Stimulated activated CD4-positive, alpha-beta T cell treated with anti-CD3 and anti-CD28 coated beads, Interleukin-15, amount 100 ng/mL, for 24 hours (primary cell): Measurements from ENCODE around the gene OR2J3.
"Not testable (repeated sequence)": the region's sequence is repeated elsewhere in the genome, so short reads cannot be mapped to it uniquely, and the experiment has no call there.

Source experiments
- DNase-seq: peaks from one replicate; pipeline ENCODE4 v3.0.0-alpha.2; 2020

The OR2J3 gene

DNA sequence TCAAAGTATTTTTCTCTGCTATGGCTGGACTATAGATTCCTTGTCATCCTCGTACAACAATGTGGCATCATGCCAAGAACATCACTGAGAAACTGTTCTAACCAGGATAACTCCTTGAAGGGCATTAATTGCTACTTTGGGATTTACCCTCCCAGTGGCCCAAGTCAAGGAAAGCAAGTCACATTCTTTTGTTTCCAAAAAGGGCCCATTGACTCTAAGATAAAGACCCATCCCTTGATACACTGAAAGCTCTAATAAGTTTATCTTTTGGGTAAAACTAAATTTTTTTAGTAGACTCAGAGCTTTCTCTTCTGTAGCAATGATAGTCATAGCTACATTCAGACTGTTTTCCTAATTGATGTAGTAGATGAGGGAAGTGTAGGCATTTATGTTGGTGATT, at the start of gene OR2J3:
Gene OR2J3 (plus strand): TSS at position 301 of the 400 bp plus-strand sequence. CDS start 3,833 bp downstream, outside the sequence.
- DNase-seq = no peak

DNA sequence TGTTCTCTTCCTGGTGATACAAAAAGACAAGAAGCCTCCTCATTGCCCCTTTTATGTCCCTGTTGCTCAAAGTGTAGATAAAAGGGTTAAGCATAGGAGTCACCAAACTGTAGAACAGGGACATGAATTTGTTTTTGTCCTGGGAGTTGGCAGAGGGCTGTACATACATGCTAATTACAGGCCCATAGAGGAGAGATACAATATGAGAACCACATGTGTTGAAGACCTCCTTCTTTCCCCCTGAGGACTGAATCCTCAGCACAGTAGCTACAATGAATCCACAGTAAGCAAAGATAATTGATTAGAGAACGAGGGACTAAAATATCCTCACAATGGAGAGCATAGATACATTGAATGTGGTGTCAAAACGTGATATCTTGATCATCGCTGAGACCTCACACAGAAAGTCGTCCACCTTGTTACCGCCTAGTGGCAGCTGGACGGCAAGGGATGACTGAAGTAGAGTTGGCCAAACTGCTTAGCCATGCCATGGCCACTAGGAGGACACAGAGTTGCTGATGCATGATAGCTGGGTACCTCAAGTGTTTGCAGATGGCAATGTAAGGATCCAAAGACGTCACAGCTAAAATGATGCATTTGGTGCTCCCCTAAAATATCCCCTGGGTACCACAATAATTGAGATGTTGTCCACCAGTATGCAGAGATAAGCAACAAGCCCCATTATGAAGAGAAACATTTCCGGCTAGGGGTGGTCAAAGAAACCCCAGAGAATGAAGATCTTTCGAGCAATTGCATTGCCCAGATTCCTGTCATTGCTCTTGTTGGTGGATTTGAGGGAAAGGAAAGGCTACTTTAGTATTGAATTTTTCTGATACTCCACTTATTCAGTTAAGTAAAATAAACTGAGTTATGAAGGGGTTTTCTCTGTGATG, 35.8 kb upstream of the OR2J3 start:
- peak; percentile 9 for DNase-seq

DNA sequence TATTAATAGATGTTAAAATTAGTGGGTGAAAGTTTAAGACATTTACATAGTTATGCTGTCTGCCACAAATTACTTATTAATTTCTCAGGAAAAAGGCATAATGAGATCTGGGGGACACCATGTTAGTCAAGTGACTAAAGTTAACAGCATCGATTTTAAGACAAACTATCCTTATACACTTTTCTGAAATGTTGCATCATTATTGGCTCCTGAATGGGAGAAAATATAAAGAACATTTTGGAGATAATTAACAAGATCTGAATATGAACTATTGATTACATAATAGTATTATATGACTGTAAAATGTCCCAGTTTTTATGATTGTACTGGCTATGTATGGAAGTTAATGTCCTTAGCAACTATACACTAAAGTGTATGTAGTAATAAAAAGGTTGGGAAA, 28.7 kb upstream of the OR2J3 start:
- DNase-seq = no peak

DNA sequence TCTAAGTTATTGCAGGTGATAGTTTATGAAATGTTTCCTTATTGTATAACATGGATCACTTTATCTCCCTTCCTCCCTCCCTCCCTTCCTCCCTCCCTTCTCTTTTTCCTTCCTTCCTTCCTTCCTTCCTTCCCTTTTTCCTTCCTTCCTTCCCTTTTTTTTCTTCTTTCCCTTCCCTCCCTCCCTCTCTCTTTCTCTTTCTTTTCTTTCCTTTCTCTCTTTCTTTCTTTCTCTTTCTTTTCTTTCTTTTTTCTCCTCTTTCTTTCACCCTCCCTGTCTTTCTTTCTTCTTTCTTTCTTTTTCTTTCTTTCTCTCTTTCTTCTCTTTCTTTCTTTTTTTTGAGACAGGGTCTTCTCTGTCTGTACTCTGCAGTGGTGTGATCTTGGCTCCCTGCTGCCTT, 26.5 kb upstream of the OR2J3 start:
- no peak for DNase-seq

DNA sequence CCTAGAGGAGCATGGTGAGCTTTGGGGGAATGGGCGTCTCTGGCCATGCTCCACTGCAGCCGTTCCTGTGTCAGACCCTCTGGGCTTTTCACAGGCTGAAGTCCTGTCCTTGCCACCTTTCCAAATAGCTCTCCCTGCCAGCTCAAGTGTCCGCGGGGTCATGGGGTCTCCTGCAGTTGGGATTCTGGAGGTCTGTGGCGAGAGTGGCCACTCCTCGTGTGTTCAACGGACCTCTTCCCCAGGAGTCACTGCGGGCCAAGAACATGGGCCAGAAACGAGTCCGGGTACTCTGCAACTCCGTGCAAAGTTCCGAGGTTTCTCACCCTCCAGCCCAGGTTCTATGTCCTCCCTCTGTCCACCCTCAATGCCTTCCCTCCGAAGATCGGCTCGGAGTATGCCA, 25.4 kb upstream of the OR2J3 start:
- no peak for DNase-seq

DNA sequence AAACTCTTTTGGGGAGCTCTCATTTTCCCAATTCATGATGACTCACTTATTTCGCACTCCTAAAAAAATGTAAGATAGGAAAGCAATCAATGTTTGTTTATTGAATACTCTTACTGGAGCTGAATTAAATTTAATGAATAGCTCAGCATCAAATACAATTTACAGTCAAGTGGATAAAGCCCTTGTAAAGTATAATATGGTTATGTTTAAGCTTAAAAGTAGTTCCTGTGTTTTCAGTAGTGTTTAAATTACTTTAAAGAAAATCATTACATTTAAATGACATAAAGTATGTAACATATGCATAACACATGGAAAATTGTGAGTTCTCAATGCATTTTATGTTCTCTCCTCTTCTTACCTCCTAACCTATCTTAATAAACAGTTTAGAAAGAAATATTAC, 20.6 kb upstream of the OR2J3 start, which contains the start of gene OR2B3:
Gene OR2B3 (minus strand): TSS at position 101 of the 400 bp plus-strand sequence. CDS start 65 bp downstream, at position 36.
- DNase-seq = no peak

DNA sequence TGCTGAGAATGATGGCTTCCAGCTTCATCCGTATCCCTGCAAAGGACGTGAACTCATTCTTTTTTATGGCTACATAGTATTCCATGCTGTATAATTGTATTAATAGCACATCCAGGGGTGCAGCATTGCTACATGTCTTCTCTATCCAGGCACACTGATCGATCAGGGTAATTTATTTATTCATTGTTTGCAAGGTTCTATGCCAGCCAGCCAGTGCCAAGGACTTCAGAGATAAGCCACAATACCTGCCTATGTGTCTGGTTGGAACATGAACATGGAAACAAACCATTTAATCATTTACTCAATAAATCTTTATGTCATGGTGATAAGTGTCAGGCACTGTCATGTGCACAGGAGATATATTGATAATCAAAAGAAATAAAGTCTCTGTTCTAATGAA, 14.9 kb upstream of the OR2J3 start:
- no peak for DNase-seq

DNA sequence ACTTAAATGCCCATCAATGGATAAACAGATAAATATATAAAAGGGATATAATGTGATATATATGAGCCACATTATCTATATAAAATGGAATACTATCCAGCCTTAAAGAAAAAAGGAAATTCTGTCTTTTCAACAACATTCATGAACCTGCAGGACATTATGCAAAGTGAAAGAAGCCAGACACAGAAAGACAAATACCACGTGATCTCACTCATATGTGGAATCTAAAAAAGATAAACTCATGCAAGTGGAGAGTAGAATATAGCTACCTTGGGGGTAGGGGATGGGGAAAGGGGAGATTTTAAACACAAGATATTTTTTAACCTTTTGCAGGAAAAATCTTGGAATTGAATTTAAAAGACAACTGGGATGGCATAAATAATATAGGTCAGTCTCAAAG, 10.1 kb upstream of the OR2J3 start:
- DNase-seq = no peak

DNA sequence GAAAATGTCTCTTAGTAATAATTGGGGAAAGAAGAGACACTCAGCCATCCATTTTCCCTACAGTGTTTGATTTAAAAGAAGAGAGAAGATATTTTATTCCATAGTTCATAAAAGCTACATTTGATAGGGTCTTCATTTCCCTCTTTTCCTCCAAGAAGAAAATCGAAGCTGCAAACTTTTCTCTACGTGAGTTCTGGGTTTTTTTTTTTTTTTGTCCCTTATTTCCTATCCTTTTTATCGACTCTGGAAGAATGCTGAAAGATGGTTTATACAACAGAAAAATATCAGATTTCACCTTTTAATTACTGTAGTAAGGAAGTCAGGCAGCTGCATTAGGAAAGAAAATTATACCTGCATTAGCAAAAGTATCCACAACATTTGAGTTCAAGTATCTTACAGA, 8.7 kb upstream of the OR2J3 start, which contains the start of gene OR2J1:
Gene OR2J1 (plus strand): TSS at position 301 of the 400 bp plus-strand sequence. CDS start 1,453 bp downstream, outside the sequence.
- no peak for DNase-seq

DNA sequence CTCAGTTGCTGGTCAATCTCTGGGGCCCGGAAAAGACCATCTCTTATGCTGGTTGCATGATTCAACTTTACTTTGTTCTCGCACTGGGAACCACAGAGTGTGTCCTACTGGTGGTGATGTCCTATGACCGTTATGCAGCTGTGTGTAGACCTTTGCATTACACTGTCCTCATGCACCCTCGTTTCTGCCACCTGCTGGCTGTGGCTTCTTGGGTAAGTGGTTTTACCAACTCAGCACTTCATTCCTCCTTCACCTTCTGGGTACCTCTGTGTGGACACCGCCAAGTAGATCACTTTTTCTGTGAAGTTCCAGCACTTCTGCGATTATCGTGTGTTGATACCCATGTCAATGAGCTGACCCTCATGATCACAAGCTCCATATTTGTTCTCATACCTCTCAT, 4.3 kb downstream of the OR2J3 start:
- peak; percentile 3 for DNase-seq

DNA sequence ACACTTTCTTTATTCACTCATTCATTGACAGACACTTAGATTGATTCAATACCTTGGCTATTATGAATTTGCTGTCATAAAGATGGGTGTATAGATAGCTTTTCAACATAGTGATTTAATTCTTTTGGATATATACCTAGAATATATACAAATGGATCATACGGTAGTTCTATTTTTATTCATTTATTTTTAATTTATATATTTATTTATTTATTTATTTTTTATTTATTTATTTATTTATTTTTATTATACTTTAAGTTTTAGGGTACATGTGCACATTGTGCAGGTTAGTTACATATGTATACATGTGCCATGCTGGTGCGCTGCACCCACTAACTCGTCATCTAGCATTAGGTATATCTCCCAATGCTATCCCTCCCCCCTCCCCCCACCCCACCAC, 7.1 kb downstream of the OR2J3 start:
- DNase-seq = not testable (repeated sequence)

DNA sequence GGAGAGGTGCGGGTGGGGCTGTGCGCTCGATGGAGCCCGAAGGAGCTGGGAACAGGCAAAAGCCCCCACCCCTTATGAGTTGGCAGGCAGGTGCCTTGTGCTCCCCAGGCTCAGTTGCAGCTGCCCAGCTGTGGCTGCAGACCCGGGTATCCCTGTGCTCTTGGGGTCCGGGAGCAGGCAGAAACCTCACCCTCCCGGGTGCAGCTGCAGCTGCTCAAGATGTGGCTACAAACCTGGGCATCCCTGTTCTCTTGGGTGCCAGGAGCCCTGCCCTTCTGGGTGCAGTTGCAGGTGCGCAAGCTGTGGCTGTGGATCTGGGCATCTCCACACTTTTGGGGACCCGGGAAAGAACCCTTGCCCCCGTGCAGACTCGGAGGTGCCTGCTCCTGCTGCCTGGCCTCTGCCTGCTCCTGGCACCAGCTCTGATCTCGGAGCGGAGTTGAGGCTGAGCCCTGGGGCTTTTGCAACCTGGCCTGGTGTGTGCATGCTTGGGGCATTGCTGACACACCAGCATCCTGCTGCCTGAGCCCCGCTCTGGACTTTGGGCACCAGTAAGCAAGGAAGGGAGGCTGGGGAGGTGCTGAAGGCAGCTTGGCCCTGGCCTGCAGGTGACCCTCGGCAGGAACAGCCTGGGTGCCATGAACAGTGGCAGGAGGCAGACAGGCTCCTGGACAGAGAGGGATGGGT, 21.6 kb downstream of the OR2J3 start:
- DNase-seq = no peak

DNA sequence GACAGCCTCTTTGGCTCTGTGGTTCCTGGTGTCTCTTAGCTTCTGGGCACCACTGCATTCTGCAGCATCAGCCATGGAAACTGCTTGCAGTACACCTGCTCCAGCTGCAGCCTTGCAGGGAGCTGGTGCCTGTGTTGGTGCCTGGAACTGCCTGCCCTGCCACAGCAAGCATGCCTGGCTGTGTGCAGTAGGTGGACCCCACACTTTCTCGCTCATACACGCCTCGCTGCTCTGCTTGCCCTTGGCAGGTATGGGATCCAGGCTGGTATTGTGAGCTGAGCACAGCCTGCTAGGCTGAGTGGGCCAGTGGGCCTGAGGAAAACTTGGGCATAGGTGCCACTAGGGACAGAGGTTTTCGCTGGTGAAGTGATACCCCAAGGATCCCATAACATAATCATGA, 22.8 kb downstream of the OR2J3 start:
- no peak for DNase-seq

DNA sequence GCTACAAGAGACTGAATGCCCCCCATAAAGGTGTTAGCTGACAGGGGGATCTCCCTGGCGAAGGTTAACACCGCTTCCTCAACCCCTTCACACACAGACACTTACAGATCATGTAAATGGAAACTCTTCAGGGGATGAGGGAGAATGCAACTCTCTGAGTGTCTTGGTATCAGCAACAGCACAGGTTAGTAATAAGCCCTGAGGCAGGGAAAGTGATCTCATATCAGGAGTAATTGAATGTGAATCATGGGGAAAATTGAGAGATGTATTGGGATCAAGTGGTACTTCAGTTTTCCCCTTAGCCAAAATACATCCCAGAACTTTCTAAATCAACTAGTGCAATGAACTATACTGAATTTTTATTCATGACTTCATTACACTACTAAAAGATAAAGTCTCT, 23.8 kb downstream of the OR2J3 start:
- no peak for DNase-seq

DNA sequence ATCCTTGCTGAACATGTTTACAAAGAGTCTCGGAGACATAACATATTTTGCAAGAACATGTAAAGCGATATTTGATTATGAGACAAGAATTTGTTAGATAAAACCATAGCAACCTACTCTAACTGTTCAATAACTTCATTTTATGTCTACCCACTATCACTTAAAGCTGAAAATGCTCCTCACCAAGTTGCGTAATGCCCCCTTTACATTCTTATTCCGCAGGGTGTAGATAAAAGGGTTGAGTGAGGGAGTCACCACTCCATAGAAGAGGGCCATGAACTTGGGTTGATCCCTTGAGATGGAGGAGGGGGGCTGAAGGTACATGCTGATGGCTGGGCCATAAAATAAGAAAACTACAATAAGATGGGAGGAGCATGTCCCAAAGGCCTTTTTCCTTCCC, 29.9 kb downstream of the OR2J3 start:
- DNase-seq = no peak

DNA sequence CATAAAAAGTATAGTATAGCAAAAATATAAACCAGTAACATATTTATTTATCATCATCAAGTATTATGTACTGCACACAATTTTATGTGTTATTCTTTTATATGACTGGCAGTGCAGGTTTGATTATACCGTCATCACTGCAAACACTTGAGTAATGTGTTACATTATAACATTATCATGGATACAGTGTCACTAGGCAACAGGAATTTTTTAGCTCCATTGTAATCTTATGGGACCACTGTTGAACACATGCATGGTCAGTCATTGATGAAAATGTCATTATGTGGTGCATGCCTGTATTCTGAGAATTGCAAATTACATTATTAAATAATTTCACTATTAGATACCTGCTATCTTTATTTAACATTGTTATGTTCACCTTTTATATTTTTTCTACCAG, 33.7 kb downstream of the OR2J3 start:
- DNase-seq = no peak

DNA sequence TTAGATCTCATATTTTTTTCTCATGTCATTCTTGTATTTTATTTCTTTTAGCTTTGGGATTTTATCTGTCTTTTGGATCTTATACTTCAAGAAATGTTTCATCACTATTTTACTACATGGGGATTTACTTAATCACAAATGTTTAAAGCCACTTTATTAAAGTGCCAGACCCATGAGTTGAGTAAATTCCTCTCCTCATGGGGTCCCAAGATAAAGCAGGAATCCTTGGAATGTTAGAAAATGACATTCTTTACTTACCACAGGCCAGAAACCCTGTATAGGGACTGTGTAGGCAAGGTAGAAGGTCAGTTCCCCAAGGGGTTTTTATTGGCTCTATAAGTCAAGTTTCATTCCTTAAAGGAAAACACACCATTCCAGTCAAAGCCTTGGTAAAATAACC, 34.5 kb downstream of the OR2J3 start:
- DNase-seq = no peak

DNA sequence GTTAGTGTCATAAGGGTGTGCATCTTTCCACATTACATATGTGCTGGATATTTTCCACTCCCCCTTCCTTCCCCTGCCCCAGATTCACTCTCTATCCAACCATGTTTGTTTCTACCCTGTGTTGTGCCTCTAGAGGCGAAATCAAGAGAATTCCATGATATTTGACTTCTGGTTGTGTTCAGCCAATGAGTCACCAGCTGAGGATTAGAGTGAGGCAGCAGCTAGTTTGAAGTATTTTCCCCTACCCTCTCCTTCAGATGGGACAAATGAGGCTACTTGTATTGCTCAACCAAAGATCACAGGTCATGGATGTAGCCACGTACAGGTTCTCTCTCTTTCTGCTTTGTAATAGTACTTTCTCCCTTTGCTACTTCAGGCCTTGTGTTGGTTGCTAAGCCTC, 38.3 kb downstream of the OR2J3 start:
- DNase-seq = no peak

DNA sequence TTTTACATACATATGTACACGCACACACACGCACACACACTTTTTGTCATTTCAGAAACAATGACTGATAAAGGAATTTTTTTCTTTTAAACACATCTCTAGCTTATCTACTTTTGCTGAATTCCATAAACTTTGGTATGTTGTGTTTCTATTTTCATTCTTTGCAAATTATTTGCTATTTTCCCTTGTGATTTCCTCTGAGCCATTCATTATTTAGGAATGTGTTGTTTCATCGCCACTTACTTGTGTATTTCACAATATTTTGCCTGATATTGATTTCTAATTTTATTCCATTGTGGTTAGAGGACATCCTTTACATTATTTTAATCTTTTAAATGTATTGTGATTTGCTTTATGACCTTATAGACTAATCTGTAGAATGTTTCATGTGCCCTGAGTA, 39.2 kb downstream of the OR2J3 start:
- DNase-seq = no peak

DNA sequence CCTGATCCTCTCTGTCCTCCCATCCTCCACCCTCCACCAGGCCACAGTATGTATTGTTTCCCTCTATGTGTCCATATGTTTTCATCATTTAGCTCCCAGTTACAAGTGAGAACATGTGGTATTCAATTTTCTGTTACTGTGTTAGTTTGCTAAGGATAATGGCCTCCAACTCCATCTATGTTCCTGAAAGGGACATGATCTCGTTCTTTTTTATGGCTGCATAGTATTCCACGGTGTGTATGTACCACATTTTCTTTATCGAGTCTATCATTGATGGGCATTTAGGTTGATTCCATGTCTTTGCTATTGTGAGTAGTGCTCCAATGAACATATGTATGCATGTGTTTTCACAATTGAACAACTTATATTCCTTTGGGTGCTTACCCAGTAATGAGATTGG, 41.6 kb downstream of the OR2J3 start:
- DNase-seq = not testable (repeated sequence)

DNA sequence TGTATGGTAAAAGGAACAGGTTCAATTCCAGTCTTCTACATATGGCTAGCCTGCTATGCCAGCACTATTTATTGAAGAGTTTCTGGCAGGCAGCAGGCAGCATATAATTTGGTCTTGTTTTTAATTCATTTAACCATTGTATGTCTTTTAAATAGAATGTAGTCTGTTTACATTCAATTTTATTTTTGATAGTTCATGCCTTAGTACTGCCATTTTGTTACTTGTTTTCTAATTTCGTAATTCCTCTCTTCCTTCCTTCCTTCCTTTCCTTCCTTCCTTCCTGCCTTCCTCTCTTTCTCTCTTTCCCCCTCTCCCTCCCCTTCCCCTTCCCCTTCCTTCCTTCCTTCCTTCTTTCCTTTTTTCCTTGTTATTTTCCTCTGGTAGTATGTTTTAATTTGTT, 45.2 kb downstream of the OR2J3 start:
- no peak for DNase-seq

DNA sequence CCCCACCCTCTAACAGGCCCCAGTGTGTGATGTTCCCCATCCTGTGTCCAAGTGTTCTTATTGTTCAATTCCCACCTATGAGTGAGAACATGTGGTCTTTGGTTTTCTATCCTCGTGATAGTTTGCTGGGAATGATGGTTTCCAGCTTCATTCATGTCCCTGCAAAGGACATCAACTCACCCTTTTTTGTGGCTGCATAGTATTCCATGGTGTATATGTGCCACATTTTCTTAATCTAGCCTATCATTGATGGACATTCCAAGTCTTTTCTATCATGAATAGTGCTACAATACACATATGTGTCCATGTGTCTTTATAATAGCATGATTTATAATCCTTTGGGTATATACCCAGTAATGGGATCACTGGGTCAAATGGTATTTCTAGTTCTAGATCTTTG, 47.3 kb downstream of the OR2J3 start:
- not testable (repeated sequence) for DNase-seq

DNA sequence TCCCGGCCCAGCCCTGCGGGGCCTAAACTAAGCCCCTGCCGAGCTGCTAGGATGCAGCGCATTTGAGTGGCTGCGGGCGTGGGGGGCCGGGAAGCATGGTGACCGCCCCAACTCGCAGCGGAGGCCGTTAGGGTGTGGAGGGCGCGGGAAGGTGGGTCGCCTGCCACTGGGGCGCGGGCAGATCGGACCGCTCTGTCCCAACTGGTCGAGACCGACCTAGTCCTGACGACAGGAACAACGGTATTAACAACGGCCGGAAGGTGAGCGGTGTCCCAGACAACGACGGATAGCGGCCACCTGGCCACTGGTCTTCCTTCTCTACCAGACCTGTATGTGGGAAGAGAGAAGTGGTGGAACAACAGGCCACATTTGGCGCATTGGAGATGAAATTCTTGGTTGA, 52.1 kb downstream of the OR2J3 start:
- not testable (repeated sequence) for DNase-seq
